GM12873 (cell line): ENCODE results near the gene OAT.

ENCODE experiments used
- CTCF ChIP-seq: IDR thresholded peaks from 2 replicates; pipeline ENCODE4 v1.5.1; 2012; ENCODE audit warnings: low read depth, mild to moderate bottlenecking, moderate library complexity, low read length, control low read depth; ENCODE audit not compliant: insufficient read depth; ENCODE audit errors: missing control alignments

OAT gene

GRCh38 chr10:124451276-124451675 lies 32.6 kb upstream of the OAT start:
- TF ChIP-seq CTCF = no peak

- TF ChIP-seq CTCF = no peak
These were observed 32.0 kb upstream of the OAT start for GRCh38 chr10:124450783-124451057.

- TF ChIP-seq CTCF = no peak
These were observed 31.5 kb upstream of the OAT start, which contains the start of gene NKX1-2 for GRCh38 chr10:124450012-124450782. TSS of gene NKX1-2 (minus strand) at chr10:124450035. CDS start at chr10:124449943, 92 bp downstream.

GRCh38 chr10:124449170-124450011 lies 30.7 kb upstream of the OAT start:
- no peak for TF ChIP-seq CTCF

- no peak for TF ChIP-seq CTCF
These were observed 30.0 kb upstream of the OAT start for GRCh38 chr10:124448696-124449169.

- TF ChIP-seq CTCF = no peak
These were observed 29.2 kb upstream of the OAT start for GRCh38 chr10:124447751-124448466.
